H1 (cell line): ENCODE data around the gene EMC10. TPM values are rescaled to one million over a fixed set of nuclear protein-coding genes. Genes with fewer than 3 reads are reported as not detected.

Experiments
- CTCF ChIA-PET: fragments of 300-600 bp; sonication (Branson Sonifier 250); formaldehyde crosslinking; loops from one replicate; lab custom pipeline; 2021; ENCODE audit not compliant: partially characterized antibody; lab: Charles Lee
- POLR2A ChIA-PET: fragments of 300-600 bp; sonication (Branson Sonifier 250); formaldehyde crosslinking; loops from one replicate; lab custom pipeline; 2021; ENCODE audit warnings: inconsistent platforms; ENCODE audit not compliant: partially characterized antibody; lab: Charles Lee
- DNase-seq, 2 experiments: peaks; one replicate each; pipeline versions ENCODE4 v3.0.0 to v3.0.0-alpha.2; 2010 to 2022; ENCODE audit warnings: low spot score in 2 of 2, low read depth in 1 of 2, mixed read lengths in 1 of 2
- FAIRE-seq: peaks from 2 replicates; lab custom pipeline; 2011; peaks lifted over from hg19 to GRCh38; lab: Jason Lieb, UNC
- H2AFZ ChIP-seq: 2 replicates; pipeline ENCODE4 v1.8.1; 2012; ENCODE audit warnings: low read length, inconsistent platforms
- H2AK5ac ChIP-seq: 2 replicates; pipeline ENCODE4 v1.6.1; 2013; ENCODE audit warnings: low read depth, low read length
- H2BK120ac ChIP-seq: replicated peaks from 2 replicates; pipeline ENCODE3; 2013; ENCODE audit warnings: low read depth, low read length, inconsistent platforms
- H2BK12ac ChIP-seq: 2 replicates; pipeline ENCODE4 v1.6.1; 2013; ENCODE audit warnings: low read depth, low read length
- H2BK15ac ChIP-seq: 2 replicates; pipeline ENCODE4 v1.6.1; 2013; ENCODE audit warnings: low read length
- H2BK20ac ChIP-seq: 2 replicates; pipeline ENCODE4 v1.6.1; 2013; ENCODE audit warnings: low read length
- H2BK5ac ChIP-seq: 2 replicates; pipeline ENCODE4 v1.6.1; 2013; ENCODE audit warnings: low read depth, low read length
- H3K14ac ChIP-seq: 2 replicates; pipeline ENCODE4 v1.6.1; 2013; ENCODE audit warnings: inconsistent platforms; ENCODE audit not compliant: insufficient read length
- H3K18ac ChIP-seq: 2 replicates; pipeline ENCODE4 v1.6.1; 2013; ENCODE audit warnings: low read length; ENCODE audit errors: extremely low read depth
- H3K23ac ChIP-seq: 2 replicates; pipeline ENCODE4 v1.6.1; 2013; ENCODE audit warnings: inconsistent platforms; ENCODE audit not compliant: insufficient read length
- H3K23me2 ChIP-seq: 2 replicates; pipeline ENCODE4 v1.6.1; 2013; ENCODE audit warnings: low read depth, low read length
- H3K27ac ChIP-seq: 2 replicates; pipeline ENCODE4 v1.6.1; 2011; ENCODE audit warnings: low read depth, low read length, inconsistent platforms
- H3K27me3 ChIP-seq, 4 experiments: replicated peaks in 1 of 4; 1 replicate in 1 of 4; 2 replicates in 3 of 4; pipeline versions ENCODE4 v1.6.1 to v1.8.1; 2011 to 2013; ENCODE audit warnings: low read length in 3 of 4, mild to moderate bottlenecking in 3 of 4, inconsistent platforms in 2 of 4, mixed read lengths in 2 of 4, moderate library complexity in 1 of 4; ENCODE audit not compliant: control insufficient read depth in 3 of 4, insufficient read depth in 3 of 4; ENCODE audit errors: extremely low read depth in 1 of 4
- H3K36me3 ChIP-seq, 4 experiments: 2 replicates each; pipeline versions ENCODE4 v1.6.1 to v1.8.1; 2011 to 2013; ENCODE audit warnings: mild to moderate bottlenecking in 4 of 4, low read length in 3 of 4, moderate library complexity in 2 of 4, control low read depth in 1 of 4, inconsistent platforms in 1 of 4; ENCODE audit not compliant: insufficient read depth in 4 of 4, control insufficient read depth in 2 of 4
- H3K4ac ChIP-seq: replicated peaks from 2 replicates; pipeline ENCODE3; 2013; ENCODE audit warnings: low read length, low read depth, mixed read lengths, inconsistent platforms; ENCODE audit not compliant: insufficient read length
- H3K4me1 ChIP-seq, 4 experiments: replicated peaks in 1 of 4; 1 replicate in 1 of 4; 2 replicates in 3 of 4; pipeline versions ENCODE4 v1.6.1 to v1.8.1; 2011 to 2013; ENCODE audit warnings: low read length in 3 of 4, inconsistent platforms in 2 of 4, mixed read lengths in 1 of 4; ENCODE audit not compliant: insufficient read depth in 4 of 4, control insufficient read depth in 3 of 4
- H3K4me2 ChIP-seq, 2 experiments: 2 replicates each; pipeline versions ENCODE4 v1.6.1 to v1.8.1; 2011 to 2013; ENCODE audit warnings: low read depth in 2 of 2, low read length in 2 of 2, control low read depth in 1 of 2, inconsistent platforms in 1 of 2, mild to moderate bottlenecking in 1 of 2; ENCODE audit not compliant: insufficient read depth in 1 of 2
- H3K4me3 ChIP-seq, 4 experiments: fragments of 200-600, 300-600 bp in 1 of 4; sonication (generic), shearing (Covaris generic), sonication (Bioruptor Twin) in 1 of 4; 2 replicates each; pipeline versions ENCODE4 v1.5.1 to v1.8.1; 2011 to 2016; ENCODE audit warnings: low read length in 4 of 4, low read depth in 3 of 4, control low read depth in 2 of 4, inconsistent platforms in 2 of 4, mild to moderate bottlenecking in 2 of 4, mixed read lengths in 1 of 4, moderate library complexity in 1 of 4; ENCODE audit not compliant: insufficient read depth in 2 of 4; ENCODE audit errors: extremely low read depth in 1 of 4
- H3K56ac ChIP-seq: replicated peaks from 2 replicates; pipeline ENCODE3; 2013; ENCODE audit warnings: low read depth, mild to moderate bottlenecking, mixed read lengths, low read length, inconsistent platforms; ENCODE audit not compliant: insufficient read length
- H3K79me1 ChIP-seq: 2 replicates; pipeline ENCODE4 v1.6.1; 2013; ENCODE audit warnings: low read depth, low read length, control low read depth
- H3K79me2 ChIP-seq, 2 experiments: 2 replicates each; pipeline versions ENCODE4 v1.6.1 to v1.8.1; 2012 to 2013; ENCODE audit warnings: low read length in 2 of 2, mild to moderate bottlenecking in 2 of 2, inconsistent platforms in 1 of 2; ENCODE audit not compliant: insufficient read depth in 2 of 2, control insufficient read depth in 1 of 2
- H3K9ac ChIP-seq, 4 experiments: replicated peaks in 1 of 4; 1 replicate in 1 of 4; 2 replicates in 3 of 4; pipeline versions ENCODE4 v1.6.1 to v1.8.1; 2011 to 2013; ENCODE audit warnings: low read depth in 3 of 4, low read length in 3 of 4, control low read depth in 2 of 4, mild to moderate bottlenecking in 2 of 4, moderate library complexity in 2 of 4, inconsistent platforms in 1 of 4; ENCODE audit errors: extremely low read depth in 1 of 4
- H3K9me3 ChIP-seq, 2 experiments: 2 replicates each; pipeline versions ENCODE4 v1.6.1 to v1.8.1; 2012 to 2013; ENCODE audit warnings: mild to moderate bottlenecking in 2 of 2, moderate library complexity in 2 of 2, control low read depth in 1 of 2, inconsistent platforms in 1 of 2, low read depth in 1 of 2, low read length in 1 of 2, mixed read lengths in 1 of 2; ENCODE audit not compliant: insufficient read depth in 2 of 2
- H4K20me1 ChIP-seq, 2 experiments: replicated peaks in 1 of 2; 2 replicates each; pipeline versions ENCODE3 to v1.8.1; 2011 to 2013; ENCODE audit warnings: inconsistent platforms in 2 of 2, low read length in 2 of 2, mild to moderate bottlenecking in 1 of 2; ENCODE audit not compliant: insufficient read depth in 2 of 2, control insufficient read depth in 1 of 2
- H4K5ac ChIP-seq: 2 replicates; pipeline ENCODE4 v1.6.1; 2013; ENCODE audit warnings: low read length, low read depth, mixed read lengths, inconsistent platforms; ENCODE audit not compliant: insufficient read length
- H4K8ac ChIP-seq: 2 replicates; pipeline ENCODE4 v1.8.0; 2013; ENCODE audit warnings: mild to moderate bottlenecking, moderate library complexity, low read length, inconsistent platforms; ENCODE audit not compliant: insufficient read depth; ENCODE audit errors: extremely low read depth
- H4K91ac ChIP-seq: replicated peaks from 2 replicates; pipeline ENCODE3; 2013; ENCODE audit warnings: low read length, mixed read lengths, inconsistent platforms; ENCODE audit not compliant: insufficient read length
- BRCA1 ChIP-seq: IDR thresholded peaks from 2 replicates; pipeline ENCODE4 v1.6.1; 2012; ENCODE audit warnings: low read depth, low read length, improper control_type of control experiment
- HDAC2 ChIP-seq, 2 experiments: fragments of 300-600 bp in 1 of 2; sonication (generic) in 1 of 2; IDR thresholded peaks; 2 replicates each; pipeline ENCODE4 v1.6.1; 2011 to 2012; ENCODE audit warnings: low read depth in 2 of 2, low read length in 2 of 2, mild to moderate bottlenecking in 2 of 2, moderate library complexity in 2 of 2, borderline replicate concordance in 1 of 2, inconsistent platforms in 1 of 2
- JUND ChIP-seq: IDR thresholded peaks from 2 replicates; pipeline ENCODE4 v1.6.1; 2011; ENCODE audit warnings: mild to moderate bottlenecking, improper control_type of control experiment, low read length
- RNF2 ChIP-seq: fragments of 200-900, 300-1000 bp; sonication (generic); IDR thresholded peaks from 2 replicates; pipeline ENCODE4 v1.7.1; 2016; ENCODE audit warnings: borderline replicate concordance, low read depth, mild to moderate bottlenecking, antibody characterized with exemption, low read length; ENCODE audit not compliant: poor library complexity, severe bottlenecking; ENCODE audit errors: missing control alignments
- SRF ChIP-seq: IDR thresholded peaks from 2 replicates; pipeline ENCODE4 v1.6.1; 2011; ENCODE audit warnings: mild to moderate bottlenecking, low read depth, low read length, moderate library complexity
- WGBS, 2 experiments: shearing (Covaris generic) in 1 of 2; methylation state at CpG; one replicate each; pipeline versions ENCODE4 v1.1.6 to v1.1.7; 2013 to 2015; ENCODE audit warnings: low lambda C conversion rate in 2 of 2, mixed read lengths in 2 of 2, inconsistent platforms in 1 of 2, low coverage in 1 of 2, missing lambda C conversion rate in 1 of 2; ENCODE audit not compliant: insufficient replicate concordance in 2 of 2, insufficient coverage in 1 of 2, insufficient read length in 1 of 2; ENCODE audit errors: extremely low coverage in 1 of 2, missing lambda C conversion rate in 1 of 2; 5-methylcytosine and 5-hydroxymethylcytosine counted together
- polyA plus RNA-seq, 7 experiments: library from polyadenylated mRNA; depleted of rRNA in 3 of 7; stranded (reverse) in 5 of 7; unstranded in 2 of 7; fragments of >200 nt in 5 of 7; fragments of 200-250 nt in 2 of 7; gene quantifications; 1 replicate in 5 of 7; 2 replicates in 1 of 7; 4 replicates in 1 of 7; pipeline versions ENCODE4 v1.2.1 to v1.2.3, GENCODE V29; 2011 to 2013; ENCODE audit warnings: missing spikeins in 2 of 7, mixed read lengths in 2 of 7
- total RNA-seq: library from RNA; stranded (reverse); fragmentation: NEBNext Ultra II Directional; extraction: Animal tissue kit (Norgen Biotek cat#: 25700); gene quantifications from 2 replicates; pipeline ENCODE4 v1.2.1, GENCODE V29; 2021

EMC10 gene
- total and polyA plus RNA-seq, 2 of the 8 experiments (the other 6 are each of a cell fraction or from before 2014, with no cell fraction given), result 77.6 to 103 TPM

- H2BK5ac ChIP-seq, result no peak overlapping the region
- no peak overlapping the region for H2AK5ac ChIP-seq
- no peak overlapping the region for H3K9ac ChIP-seq
- no peak overlapping the region for H3K18ac ChIP-seq
- TF ChIP-seq JUND (no peak), SRF (no peak), RNF2 (no peak), HDAC2 (IDR thresholded peaks at IDR 0.05; ENCODE audit: borderline replicate concordance in 1 of 2, low read depth in 2 of 2, low read length in 2 of 2) (no peak), BRCA1 (no peak)
- ChIA-PET POLR2A (interaction anchor here (1.1 to 2.5 kb wide), 3 partner anchors 14 to 112 kb away, joined by 3 to 8 read pairs (median 5); no protein-coding TSS in a partner anchor), CTCF (interaction anchor here (1.5 to 2.6 kb wide), 3 partner anchors 30 to 212 kb away, joined by 3 to 18 read pairs (median 13); partner anchors contain the start of gene JOSD2)
- H4K91ac ChIP-seq, result no peak overlapping the region
- peaks cover 10% of the 10 kb centered on the region for H3K79me1 ChIP-seq
- no peak overlapping the region for H3K27ac ChIP-seq
- peaks cover 4 to 16% of the 10 kb centered on the region in 2 experiments; a peak in 3 of 4 replicates for H3K79me2 ChIP-seq
- peaks cover 0 to 2% (median 0%) of the 10 kb centered on the region in 4 experiments; a peak in 2 of 7 replicates for H3K27me3 ChIP-seq
- H3K23me2 ChIP-seq, result peaks cover 2% of the 10 kb centered on the region; the same call in 1 of the 2 replicates
- FAIRE-seq (no peak), DNase-seq (no peak)
- H2BK20ac ChIP-seq, result no peak overlapping the region
- no peak overlapping the region for H4K5ac ChIP-seq
- peaks cover 2 to 51% (median 12%) of the 10 kb centered on the region in 4 experiments; a peak in 6 of 8 replicates for H3K36me3 ChIP-seq
- H4K8ac ChIP-seq, result no peak overlapping the region
- peaks cover 7 to 8% of the 10 kb centered on the region in 2 experiments for H4K20me1 ChIP-seq
- H3K4me2 ChIP-seq, result no peak overlapping the region
- H3K4me1 ChIP-seq, result no peaks in the 10 kb centered on the region
- no peak overlapping the region for H3K56ac ChIP-seq
- no peak overlapping the region for H3K4me3 ChIP-seq
- H2AFZ ChIP-seq, result no peak overlapping the region
- H3K9me3 ChIP-seq, result peaks cover 9 to 16% of the 10 kb centered on the region in 2 experiments; a peak in 3 of 4 replicates
- H2BK120ac ChIP-seq, result no peak overlapping the region
- no peak overlapping the region for H2BK12ac ChIP-seq
- H3K23ac ChIP-seq, result no peak overlapping the region
- WGBS, 2 experiments, result 90% methylated on average over 21 of the region's 37 CpGs; no CpG with 5 or more reads in 1 of the 2 experiments
- H3K4ac ChIP-seq, result no peak overlapping the region
- H3K14ac ChIP-seq, result no peak overlapping the region
- H2BK15ac ChIP-seq, result no peak overlapping the region
Observed at GRCh38 chr19:50480281-50481111, 4.2 kb downstream of the EMC10 start.
